ENCODE results near the gene ELMO2.

Gene ELMO2

GRCh38 chr20:46346770-46347169 lies 59.6 kb downstream of the ELMO2 start:
- TF ChIP-seq CREB1 (IDR thresholded peaks at IDR 0.05; ENCODE audit: low read depth) = no peak
- TF ChIP-seq EGR1 (IDR thresholded peaks at IDR 0.05) = no peak
- TF ChIP-seq TCF12 (IDR thresholded peaks at IDR 0.05; ENCODE audit: low read depth) = no peak
- TF ChIP-seq EP300 (IDR thresholded peaks at IDR 0.05; ENCODE audit: borderline replicate concordance) = no peak
- TF ChIP-seq USF1 (IDR thresholded peaks at IDR 0.05) = no peak
- no peak for TF ChIP-seq FOXM1 (IDR thresholded peaks at IDR 0.05; ENCODE audit: borderline replicate concordance, low read depth)

- TF ChIP-seq EP300 (IDR thresholded peaks at IDR 0.05; ENCODE audit: borderline replicate concordance) (no peak), TEAD4 (IDR thresholded peaks at IDR 0.05) (no peak), RAD21 (IDR thresholded peaks at IDR 0.05; ENCODE audit: low read depth) (no peak)
Measured at GRCh38 chr20:46344488-46345162, 61.8 kb downstream of the ELMO2 start.

- no peak for TF ChIP-seq MAX (IDR thresholded peaks at IDR 0.05)
- TF ChIP-seq CREB1 (IDR thresholded peaks at IDR 0.05; ENCODE audit: low read depth) = no peak
- TF ChIP-seq USF1 (IDR thresholded peaks at IDR 0.05) = no peak
- no peak for TF ChIP-seq NFIC (IDR thresholded peaks at IDR 0.05)
- TF ChIP-seq CEBPB (IDR thresholded peaks at IDR 0.05) = no peak
- no peak for TF ChIP-seq FOXM1 (IDR thresholded peaks at IDR 0.05; ENCODE audit: borderline replicate concordance, low read depth)
- no peak for TF ChIP-seq YY1 (IDR thresholded peaks at IDR 0.05; ENCODE audit: low read depth)
- TF ChIP-seq EP300 (IDR thresholded peaks at IDR 0.05; ENCODE audit: borderline replicate concordance) = no peak
- no peak for TF ChIP-seq TCF12 (IDR thresholded peaks at IDR 0.05; ENCODE audit: low read depth)
- TF ChIP-seq REST (IDR thresholded peaks at IDR 0.05; ENCODE audit: low read depth) = no peak
- TF ChIP-seq EGR1 (IDR thresholded peaks at IDR 0.05) = no peak
- TF ChIP-seq ZBTB7A (IDR thresholded peaks at IDR 0.05; ENCODE audit: low read depth) = no peak
- TF ChIP-seq TEAD4 (IDR thresholded peaks at IDR 0.05) = no peak
- TF ChIP-seq RAD21 (IDR thresholded peaks at IDR 0.05; ENCODE audit: low read depth) = no peak
- TF ChIP-seq TAF1 (IDR thresholded peaks at IDR 0.05; ENCODE audit: low read depth) = no peak
Measured at GRCh38 chr20:46343975-46344357, 62.4 kb downstream of the ELMO2 start.

GRCh38 chr20:46343348-46343974 lies 63.0 kb downstream of the ELMO2 start:
- TF ChIP-seq RAD21 (IDR thresholded peaks at IDR 0.05; ENCODE audit: low read depth) = no peak
- no peak for TF ChIP-seq EP300 (IDR thresholded peaks at IDR 0.05; ENCODE audit: borderline replicate concordance)
- TF ChIP-seq USF1 (IDR thresholded peaks at IDR 0.05) = no peak
- no peak for TF ChIP-seq TCF12 (IDR thresholded peaks at IDR 0.05; ENCODE audit: low read depth)
- TF ChIP-seq TAF1 (IDR thresholded peaks at IDR 0.05; ENCODE audit: low read depth) = no peak
- no peak for TF ChIP-seq TEAD4 (IDR thresholded peaks at IDR 0.05)
- no peak for TF ChIP-seq YY1 (IDR thresholded peaks at IDR 0.05; ENCODE audit: low read depth)
- TF ChIP-seq ZBTB7A (IDR thresholded peaks at IDR 0.05; ENCODE audit: low read depth) = no peak

- no peak for TF ChIP-seq YY1 (IDR thresholded peaks at IDR 0.05; ENCODE audit: low read depth)
- no peak for TF ChIP-seq NFIC (IDR thresholded peaks at IDR 0.05)
- no peak for TF ChIP-seq FOXM1 (IDR thresholded peaks at IDR 0.05; ENCODE audit: borderline replicate concordance, low read depth)
- TF ChIP-seq TCF12 (IDR thresholded peaks at IDR 0.05; ENCODE audit: low read depth) = no peak
- TF ChIP-seq CEBPB (IDR thresholded peaks at IDR 0.05) = no peak
- TF ChIP-seq EP300 (IDR thresholded peaks at IDR 0.05; ENCODE audit: borderline replicate concordance) = no peak
- TF ChIP-seq TEAD4 (IDR thresholded peaks at IDR 0.05) = no peak
- TF ChIP-seq REST (IDR thresholded peaks at IDR 0.05; ENCODE audit: low read depth) = no peak
- no peak for TF ChIP-seq EGR1 (IDR thresholded peaks at IDR 0.05)
- no peak for TF ChIP-seq ZBTB7A (IDR thresholded peaks at IDR 0.05; ENCODE audit: low read depth)
- TF ChIP-seq RAD21 (IDR thresholded peaks at IDR 0.05; ENCODE audit: low read depth) = no peak
- no peak for TF ChIP-seq CREB1 (IDR thresholded peaks at IDR 0.05; ENCODE audit: low read depth)
- no peak for TF ChIP-seq MAX (IDR thresholded peaks at IDR 0.05)
- TF ChIP-seq USF1 (IDR thresholded peaks at IDR 0.05) = no peak
- TF ChIP-seq TAF1 (IDR thresholded peaks at IDR 0.05; ENCODE audit: low read depth) = no peak
Measured at GRCh38 chr20:46342451-46343347, 63.7 kb downstream of the ELMO2 start.

Data from Ishikawa (cell line).